Right lobe of liver (tissue), 4 donors: ENCODE measurements around the gene SLC7A14.

ENCODE experiments used
- CTCF ChIP-seq, 4 donors: fragments of 200-600 bp in 3 of 4; fragments of 450-650 bp in 1 of 4; IDR thresholded peaks; one replicate each; pipeline versions ENCODE4 v1.5.1 to v1.8.0; 2016 to 2022; ENCODE audit warnings: antibody characterized with exemption in 4 of 4, mild to moderate bottlenecking in 2 of 4
- POLR2A ChIP-seq: fragments of 450-650 bp; IDR thresholded peaks from one replicate; pipeline ENCODE4 v1.6.1; 2017; ENCODE audit warnings: antibody characterized with exemption, mild to moderate bottlenecking
- donor health status: DM: no; HTN: no; CAD: no.
- donor health status: DM: no; HTN: no; CAD: no.
- donor health status: DM: no; HTN: yes; CAD: no.

- no peak for TF ChIP-seq CTCF (IDR thresholded peaks at IDR 0.05)
- no peak for TF ChIP-seq POLR2A
Observed at GRCh38 chr3:170603770-170604510, 18.1 kb upstream of the SLC7A14 start.
